ENCODE data around the gene PRICKLE1.

DNA sequence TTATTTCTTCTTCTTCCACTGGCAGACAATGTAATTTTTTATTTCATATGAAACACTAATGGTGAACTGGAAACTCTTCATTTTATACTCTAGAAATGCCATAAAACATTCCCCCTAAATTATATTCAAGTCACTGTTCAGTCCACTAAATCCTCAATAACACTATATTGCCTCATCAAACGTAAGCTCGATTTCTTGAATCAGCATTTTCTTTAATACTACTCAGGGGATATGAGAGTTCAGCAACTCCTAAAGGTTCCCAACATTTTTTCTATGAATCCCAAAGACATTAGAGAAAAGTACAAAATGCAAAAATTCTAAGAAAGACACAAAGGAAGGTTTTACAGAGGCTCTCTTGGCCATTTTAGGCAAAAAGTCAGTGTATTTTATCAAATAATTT lies 59.3 kb downstream of the PRICKLE1 start:
- TF ChIP-seq, protein P1, sequence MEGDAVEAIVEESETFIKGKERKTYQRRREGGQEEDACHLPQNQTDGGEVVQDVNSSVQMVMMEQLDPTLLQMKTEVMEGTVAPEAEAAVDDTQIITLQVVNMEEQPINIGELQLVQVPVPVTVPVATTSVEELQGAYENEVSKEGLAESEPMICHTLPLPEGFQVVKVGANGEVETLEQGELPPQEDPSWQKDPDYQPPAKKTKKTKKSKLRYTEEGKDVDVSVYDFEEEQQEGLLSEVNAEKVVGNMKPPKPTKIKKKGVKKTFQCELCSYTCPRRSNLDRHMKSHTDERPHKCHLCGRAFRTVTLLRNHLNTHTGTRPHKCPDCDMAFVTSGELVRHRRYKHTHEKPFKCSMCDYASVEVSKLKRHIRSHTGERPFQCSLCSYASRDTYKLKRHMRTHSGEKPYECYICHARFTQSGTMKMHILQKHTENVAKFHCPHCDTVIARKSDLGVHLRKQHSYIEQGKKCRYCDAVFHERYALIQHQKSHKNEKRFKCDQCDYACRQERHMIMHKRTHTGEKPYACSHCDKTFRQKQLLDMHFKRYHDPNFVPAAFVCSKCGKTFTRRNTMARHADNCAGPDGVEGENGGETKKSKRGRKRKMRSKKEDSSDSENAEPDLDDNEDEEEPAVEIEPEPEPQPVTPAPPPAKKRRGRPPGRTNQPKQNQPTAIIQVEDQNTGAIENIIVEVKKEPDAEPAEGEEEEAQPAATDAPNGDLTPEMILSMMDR (IDR thresholded peaks at IDR 0.05): no peak
- no peak for TF ChIP-seq POLR2A (IDR thresholded peaks at IDR 0.05)
